AG09319 (cell line): ENCODE data around the gene B4GALT2.

Experiments used
- DNase-seq: peaks from one replicate; pipeline ENCODE4 v3.0.0-alpha.2; 2010; ENCODE audit warnings: low read depth; ENCODE audit errors: extremely low read depth
- CTCF ChIP-seq: IDR thresholded peaks from 2 replicates; pipeline ENCODE4 v1.5.1; 2011; ENCODE audit warnings: low read depth, mild to moderate bottlenecking, inconsistent platforms, low read length, moderate library complexity

The B4GALT2 gene

GRCh38 chr1:44038876-44039657 lies 60.1 kb downstream of the B4GALT2 start:
- TF ChIP-seq CTCF, result no peak
- no peak for DNase-seq

- TF ChIP-seq CTCF, result no peak
Measured at GRCh38 chr1:44040418-44040817, 61.4 kb downstream of the B4GALT2 start.

More at GRCh38 chr1:44040418-44040817, 61.4 kb downstream of the B4GALT2 start:
- DNase-seq, result no peak
